K562 (cell line): ENCODE results near the gene PBX4.

Experiments
- BACH1 ChIP-seq: fragments of 200-800 bp; sonication (Bioruptor generic); IDR thresholded peaks from 2 replicates; pipeline ENCODE4 v1.6.1; 2016; ENCODE audit warnings: missing genetic modification characterization, missing compliant biosample characterization
- CTCF ChIP-seq, 3 experiments: IDR thresholded peaks in 2 of 3; conservative IDR thresholded peaks in 1 of 3; 2 replicates each; pipeline ENCODE4 v1.5.1; 2011 to 2012; ENCODE audit warnings: low read length in 3 of 3, mild to moderate bottlenecking in 3 of 3, control low read depth in 2 of 3, improper control_type of control experiment in 1 of 3, inconsistent platforms in 1 of 3, low read depth in 1 of 3, mixed read lengths in 1 of 3, moderate library complexity in 1 of 3; ENCODE audit not compliant: insufficient read depth in 2 of 3
- E2F6 ChIP-seq, 2 experiments: IDR thresholded peaks; 2 replicates each; pipeline ENCODE4 v1.6.1; 2011; ENCODE audit warnings: borderline replicate concordance in 1 of 2, control low read depth in 1 of 2, low read depth in 1 of 2, low read length in 1 of 2, mild to moderate bottlenecking in 1 of 2, mixed read lengths in 1 of 2, moderate library complexity in 1 of 2; ENCODE audit not compliant: insufficient read depth in 1 of 2, insufficient read length in 1 of 2, poor library complexity in 1 of 2, severe bottlenecking in 1 of 2; ENCODE audit errors: extremely low read depth in 1 of 2
- JUND ChIP-seq, 2 experiments: IDR thresholded peaks; 2 replicates in 1 of 2; 3 replicates in 1 of 2; pipeline ENCODE4 v1.6.1; 2011; ENCODE audit warnings: borderline replicate concordance in 2 of 2, low read depth in 2 of 2, low read length in 2 of 2, improper control_type of control experiment in 1 of 2, missing biosample characterization in 1 of 2, missing genetic modification characterization in 1 of 2, missing genetic modification reagents in 1 of 2

GRCh38 chr19:19527674-19528625 is 90.5 kb downstream of the PBX4 start:
- TF ChIP-seq BACH1 (tag) (no peak), CTCF (IDR thresholded peaks at IDR 0.05 in 2 of 3, conservative IDR thresholded peaks at IDR 0.05 in 1 of 3; ENCODE audit: insufficient read depth in 2 of 3, low read depth in 1 of 3, low read length in 3 of 3) (no peak), E2F6 (IDR thresholded peaks at IDR 0.05; ENCODE audit: borderline replicate concordance in 1 of 2, extremely low read depth in 1 of 2, insufficient read depth in 1 of 2, insufficient read length in 1 of 2, low read depth in 1 of 2, low read length in 1 of 2, poor library complexity in 1 of 2, severe bottlenecking in 1 of 2) (no peak), JUND (IDR thresholded peaks at IDR 0.05; ENCODE audit: borderline replicate concordance, low read depth, low read length) (no peak), JUND (tag; IDR thresholded peaks at IDR 0.05; ENCODE audit: borderline replicate concordance, low read depth, low read length) (no peak)
